HG03469 (cell line): ENCODE data around the gene NPTX1.

Source experiments
- ATAC-seq: cut with Tn5 transposase; IDR thresholded peaks from one replicate; pipeline ENCODE4 v1.9.1; 2021; ENCODE audit warnings: mild to moderate bottlenecking, moderate library complexity, moderate number of reproducible peaks; ENCODE audit not compliant: unreplicated experiment

NPTX1 gene

DNA sequence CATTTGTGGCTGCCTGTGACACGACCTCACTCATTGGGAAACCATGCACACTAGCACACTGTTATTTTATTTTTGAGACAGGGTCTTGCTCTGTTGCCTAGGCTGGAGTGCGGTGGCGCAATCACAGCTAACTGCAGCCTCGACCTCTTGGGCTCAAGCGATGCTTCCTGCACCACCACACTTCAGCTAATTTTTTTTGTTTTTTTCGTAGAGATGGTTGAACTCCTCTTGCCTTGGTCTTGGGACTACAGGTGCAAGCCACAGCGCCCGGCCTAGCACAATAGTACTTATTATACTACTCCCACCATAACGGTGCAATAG lies 2.8 kb upstream of the NPTX1 start:
- no peak for ATAC-seq

DNA sequence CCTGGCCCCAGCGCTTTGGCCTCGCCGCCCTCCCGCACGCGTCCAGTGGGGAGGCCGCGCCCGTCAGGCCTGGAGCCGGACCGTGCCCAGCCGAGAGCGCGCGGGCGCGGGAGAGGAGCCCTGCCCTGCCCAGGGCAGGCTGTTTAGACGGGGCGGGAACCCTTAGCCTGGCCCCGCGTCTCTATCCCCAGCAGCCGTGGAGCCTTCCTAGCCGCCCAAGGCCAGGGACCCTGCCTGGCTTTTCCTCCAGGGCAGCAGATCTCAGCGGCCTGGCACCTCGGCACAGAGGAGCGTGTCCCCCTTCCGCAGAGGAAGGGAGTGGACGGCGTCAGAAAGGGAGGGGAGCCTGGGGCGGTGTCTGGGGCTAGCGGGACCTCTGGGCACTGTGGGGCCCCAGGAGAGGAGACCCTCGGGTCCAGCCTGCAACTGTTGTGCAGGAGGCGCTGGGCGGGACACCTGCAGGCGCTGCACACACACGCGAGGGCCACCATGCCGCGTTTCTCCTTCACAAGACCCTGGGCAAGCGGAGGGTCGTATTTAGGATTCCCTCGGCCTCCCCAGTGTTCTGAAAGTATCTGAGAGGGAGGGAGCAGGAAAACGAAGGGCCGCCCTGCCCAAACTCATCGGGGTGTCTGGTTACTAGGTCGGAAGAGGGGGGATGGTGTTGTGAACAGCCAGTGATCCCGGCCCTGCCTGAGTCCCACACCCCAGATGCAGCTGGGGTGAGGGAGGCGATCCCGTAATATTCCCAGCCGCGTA lies 2.3 kb upstream of the NPTX1 start:
- ATAC-seq: no peak

DNA sequence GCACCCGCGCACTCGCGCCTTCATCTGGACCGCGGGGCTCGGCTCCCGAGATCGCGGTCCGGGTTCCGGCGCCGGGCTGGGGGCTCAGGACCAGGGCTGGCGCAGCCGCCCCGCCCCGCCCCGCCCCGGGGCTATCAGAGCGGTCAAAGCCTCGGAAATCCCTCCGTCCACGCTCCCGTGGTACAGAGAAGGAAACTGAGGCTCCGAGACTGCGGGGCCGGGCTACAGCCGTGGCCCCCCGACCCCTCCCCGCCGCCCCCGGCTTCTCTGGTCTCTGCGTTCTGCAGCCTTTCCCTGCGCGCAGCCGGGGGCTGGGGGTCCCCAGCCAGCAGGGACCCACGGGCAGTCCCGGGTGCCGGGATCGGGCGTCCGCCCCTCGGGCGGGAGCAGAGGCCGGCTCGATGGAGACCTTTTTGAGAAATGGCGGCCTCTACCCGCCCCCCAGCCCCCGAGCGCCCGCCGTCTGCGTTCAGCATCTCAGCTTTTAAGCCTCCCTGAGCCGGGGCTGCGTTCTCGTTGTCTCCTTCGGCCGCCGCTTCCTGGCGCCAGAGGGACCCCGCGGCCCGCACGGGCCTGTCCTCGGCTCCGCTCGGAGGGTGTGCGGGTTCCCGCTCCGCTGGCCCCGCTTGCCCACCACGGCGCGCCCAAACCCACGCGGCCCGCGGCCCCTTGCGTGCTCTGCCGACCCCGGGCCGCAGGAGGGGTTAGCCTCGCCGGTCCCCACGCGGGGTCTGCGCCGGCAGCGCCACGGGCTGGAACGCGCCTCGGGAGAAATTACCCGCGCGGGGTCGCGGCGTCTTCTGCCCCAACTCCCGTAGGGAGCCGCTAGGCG lies 1.5 kb upstream of the NPTX1 start:
- ATAC-seq: no peak

DNA sequence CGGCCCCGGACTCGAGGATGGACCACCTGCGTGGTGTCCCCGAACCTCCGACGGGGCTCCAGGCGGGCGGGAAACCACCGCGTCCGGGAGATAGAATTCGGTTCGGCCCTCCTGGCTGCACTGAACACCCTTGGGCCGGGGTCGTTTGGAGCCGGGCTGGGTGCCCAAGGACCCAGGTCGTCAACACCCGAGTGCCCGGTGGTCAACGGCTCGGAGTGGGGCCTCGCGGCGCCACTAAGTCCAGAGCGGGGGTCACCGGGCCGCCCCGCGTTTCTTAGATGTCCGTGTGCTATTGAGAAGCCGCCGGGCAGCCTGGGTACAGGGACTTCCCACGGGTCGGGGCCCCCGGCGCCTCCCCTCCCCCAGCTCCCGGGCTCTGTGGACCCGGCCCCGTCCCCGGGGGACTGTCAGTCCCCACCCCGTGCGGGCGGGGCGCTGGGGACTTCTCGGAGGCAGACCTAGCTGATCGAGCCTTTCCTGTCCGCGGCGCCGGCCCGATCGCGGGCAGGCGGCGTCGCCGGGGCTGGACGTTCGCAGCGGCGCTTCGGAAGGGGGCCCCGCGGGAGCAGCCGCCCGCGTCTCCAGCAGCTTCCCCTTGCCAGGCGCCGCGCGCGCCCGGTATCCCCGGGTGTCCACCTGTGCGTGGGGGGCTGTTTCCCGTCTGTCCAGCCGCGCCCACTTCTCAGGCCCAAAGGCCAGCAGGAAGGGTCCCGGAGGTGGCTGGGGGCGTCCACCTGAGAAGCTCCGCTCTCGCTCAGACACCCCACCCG lies 655 bp upstream of the NPTX1 start:
- ATAC-seq: no peak

DNA sequence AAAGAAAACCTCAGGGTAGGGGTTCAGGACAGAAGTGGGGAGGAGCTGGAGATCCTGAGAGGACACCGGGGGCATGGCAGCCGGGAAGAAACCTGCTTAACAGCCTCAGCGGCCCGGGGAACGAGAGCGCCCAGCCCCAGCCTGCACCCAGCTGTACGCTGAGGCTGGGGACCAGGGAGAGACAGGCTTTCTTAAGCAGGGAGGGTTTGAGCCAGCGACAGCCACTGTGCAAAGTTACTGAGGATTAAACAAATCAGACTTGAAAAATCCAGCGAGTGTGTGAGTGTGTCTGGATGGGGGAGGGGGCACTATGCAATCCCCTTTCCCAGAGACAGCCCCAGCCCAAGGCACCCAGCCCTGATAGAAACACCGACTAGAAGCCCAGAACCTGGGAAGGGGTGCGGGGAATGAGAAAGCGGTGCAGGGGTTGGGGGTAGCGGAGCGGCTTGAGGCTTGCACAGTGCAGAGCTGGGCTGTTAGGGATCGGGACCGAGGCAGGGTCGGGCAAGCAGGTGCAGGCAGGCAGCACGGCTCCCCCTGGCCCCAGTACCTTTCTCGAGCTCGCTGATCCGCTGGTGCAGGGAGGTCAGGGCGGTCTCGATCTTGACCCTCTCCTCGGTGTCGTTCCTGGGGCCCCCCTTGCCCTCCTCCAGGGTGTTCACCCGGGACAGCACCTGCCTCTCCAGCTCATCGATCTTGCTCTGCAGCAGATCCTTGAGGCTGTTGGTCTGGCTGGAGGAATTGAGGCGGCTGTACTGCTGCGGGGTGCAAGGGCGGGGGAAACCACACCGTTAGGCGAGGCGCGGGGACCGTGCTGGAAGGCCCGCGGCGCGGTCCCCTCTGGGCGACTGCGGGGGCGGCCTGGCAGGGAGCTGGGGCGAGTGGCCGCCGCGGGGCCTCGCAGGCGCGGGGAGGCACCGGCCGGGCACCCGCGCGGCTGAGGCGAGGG lies 1.2 kb downstream of the NPTX1 start:
- ATAC-seq: no peak

DNA sequence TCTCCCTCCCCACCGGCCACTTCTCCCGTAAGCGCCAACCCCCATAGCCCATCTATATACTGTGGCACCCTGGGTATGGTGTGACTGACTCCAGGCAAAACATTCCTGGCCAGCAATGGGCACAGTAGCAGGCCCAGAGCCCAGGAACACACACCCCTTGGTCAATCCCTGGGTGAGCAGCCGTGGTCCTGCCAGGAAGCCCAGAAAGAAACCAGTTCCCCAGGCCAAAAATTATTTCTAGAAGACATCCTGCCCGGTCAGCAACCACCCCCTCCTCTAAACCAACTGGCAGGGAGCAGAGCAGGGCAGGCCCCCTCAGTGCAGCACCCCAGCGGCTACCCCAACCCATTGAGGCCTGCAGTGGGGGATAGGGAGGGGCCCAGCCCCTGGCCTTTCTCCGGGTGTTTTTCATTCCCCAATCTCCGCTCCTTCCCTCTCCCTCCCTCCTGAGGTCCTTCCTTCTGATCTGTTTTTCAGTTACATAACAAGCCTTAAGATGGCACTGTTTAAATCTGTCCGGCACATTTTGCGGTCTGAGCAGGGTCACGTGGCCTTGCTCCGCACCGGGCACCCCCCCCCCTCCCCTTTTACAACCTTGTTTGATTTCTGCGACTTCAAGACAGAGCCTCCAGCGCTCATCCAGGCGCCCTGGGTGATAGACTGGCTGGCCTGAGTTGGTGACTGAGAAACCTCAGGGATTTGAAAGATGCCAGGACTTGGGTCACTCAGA lies 2.0 kb downstream of the NPTX1 start:
- no peak for ATAC-seq

DNA sequence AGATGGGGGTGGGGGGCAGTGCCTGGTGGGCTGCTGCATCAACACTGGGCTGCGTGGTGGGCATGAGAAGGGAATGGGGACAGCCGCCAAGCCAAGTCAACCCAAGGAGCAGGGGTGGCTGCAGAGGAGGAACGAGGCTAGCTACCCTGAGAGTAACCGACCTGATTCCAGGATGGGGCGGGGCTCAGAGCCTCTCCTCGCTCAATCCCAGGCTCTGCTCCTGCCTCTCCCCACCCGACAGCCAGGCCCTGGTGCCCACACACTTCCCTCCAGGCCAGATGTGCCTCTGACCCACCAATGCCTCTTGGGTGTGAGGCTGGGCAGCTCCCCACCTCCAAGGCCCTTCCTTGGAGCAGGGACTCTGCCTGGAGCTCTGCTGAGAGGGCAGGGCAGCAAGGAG lies 2.7 kb downstream of the NPTX1 start:
- no peak for ATAC-seq

DNA sequence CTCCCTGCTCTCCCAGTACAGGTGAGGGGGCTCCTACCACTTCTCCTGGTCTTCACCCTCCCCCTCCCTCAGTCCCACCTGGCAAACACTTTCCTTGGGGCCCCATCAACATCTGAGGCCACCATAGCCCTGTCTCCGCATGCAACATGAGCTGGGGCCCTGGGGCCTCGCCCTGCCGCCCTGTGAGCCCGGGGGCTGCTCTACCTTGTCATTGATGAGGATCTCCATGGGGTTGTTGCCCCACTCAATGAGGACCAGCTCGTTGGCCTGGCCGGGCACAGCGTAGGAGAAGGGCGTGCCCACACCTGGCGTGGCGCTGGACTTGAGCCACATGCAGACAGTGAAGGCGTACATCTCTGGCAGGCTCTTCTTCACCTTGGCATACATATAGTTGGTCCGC lies 3.4 kb downstream of the NPTX1 start:
- no peak for ATAC-seq

DNA sequence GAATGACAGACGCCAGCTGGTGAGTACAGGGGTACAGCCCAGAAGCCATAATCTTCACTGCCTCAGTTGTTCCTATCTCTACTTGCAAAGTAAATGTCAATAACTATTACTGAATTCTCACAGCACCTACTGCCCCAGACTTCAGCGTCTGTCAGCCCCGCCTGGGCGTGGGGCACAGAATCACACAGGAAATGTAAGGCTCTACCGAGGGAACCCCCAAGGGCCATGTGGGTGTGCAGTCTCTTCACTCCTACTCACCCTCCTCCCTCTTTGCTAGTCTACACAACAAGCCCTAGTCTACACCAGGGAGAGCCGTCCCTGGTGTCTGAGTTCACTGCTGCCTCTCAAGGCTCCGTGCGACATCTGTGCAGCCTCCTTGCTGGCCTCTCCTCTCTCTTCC lies 4.5 kb downstream of the NPTX1 start:
- ATAC-seq: no peak

DNA sequence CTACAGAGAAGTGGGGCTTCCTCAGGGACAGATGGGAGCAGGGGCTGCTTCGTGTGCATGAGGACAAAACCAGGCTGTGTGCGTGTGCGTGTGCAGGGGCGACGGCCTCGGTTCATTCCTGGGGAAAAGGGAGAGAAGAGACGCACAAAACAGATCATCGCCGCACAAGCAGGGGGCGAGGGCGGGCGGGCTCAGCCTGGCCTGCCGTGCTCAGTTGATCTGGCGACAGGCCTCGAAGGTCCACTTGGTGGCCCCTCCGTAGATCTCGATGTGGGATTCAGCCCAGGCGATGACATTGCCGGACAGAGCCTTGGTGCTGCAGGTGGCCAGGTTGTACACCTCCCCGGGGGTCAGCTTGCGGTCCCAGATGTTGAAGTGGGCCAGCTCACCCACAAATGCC lies 5.8 kb downstream of the NPTX1 start:
- no peak for ATAC-seq

DNA sequence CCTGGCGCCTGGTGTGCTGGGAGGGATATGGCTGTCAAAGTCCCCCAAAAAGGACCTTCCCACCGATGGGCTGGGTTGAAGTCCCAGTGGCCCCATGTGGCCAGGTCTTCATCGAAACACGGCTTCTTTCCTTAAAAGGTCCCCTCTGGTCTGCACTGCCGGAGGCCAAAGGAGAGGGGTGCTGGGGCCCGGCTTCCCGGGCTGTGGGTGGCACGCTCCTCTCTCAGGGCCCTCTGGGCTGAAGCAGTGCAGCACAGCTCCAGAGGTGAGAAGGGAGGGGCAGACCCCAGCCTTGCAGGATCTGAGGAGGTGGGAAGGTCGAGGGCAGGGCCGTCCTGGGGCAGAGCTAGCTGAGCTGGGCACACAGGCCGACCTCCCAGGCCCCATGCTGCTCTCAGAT lies 6.7 kb downstream of the NPTX1 start:
- no peak for ATAC-seq

DNA sequence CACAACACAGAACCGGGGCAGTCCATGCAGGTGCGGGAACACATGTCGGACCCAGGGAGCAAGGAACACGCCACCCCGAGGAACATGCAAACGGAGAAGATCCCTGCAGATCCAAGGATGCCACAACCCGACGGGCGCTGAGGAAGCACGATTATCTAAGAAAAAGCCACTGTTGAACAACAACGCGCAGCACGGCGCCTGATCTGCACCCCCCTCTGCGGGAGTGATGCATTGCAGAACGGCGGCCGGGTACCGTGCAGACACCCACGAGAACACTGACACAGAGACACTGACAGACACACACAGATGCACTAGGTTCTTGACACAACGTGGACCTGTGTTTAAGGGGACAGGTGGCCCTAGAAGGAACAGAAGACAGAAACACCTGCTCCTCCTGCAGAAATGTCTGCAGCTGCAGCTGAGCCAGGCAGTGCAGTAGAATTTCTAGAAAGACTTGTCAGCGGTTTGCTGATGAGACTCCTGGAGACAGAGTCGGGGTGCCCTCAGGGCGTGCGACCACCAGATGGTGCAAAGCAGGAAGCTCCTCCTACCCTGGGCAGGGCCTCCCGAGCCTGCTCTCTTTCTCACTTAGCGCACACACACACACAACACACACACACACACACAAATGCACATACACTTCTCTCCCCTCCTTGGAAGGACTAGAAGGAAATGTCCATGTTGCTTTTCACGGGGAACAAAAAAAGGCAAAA lies 7.5 kb downstream of the NPTX1 start:
- ATAC-seq: no peak

DNA sequence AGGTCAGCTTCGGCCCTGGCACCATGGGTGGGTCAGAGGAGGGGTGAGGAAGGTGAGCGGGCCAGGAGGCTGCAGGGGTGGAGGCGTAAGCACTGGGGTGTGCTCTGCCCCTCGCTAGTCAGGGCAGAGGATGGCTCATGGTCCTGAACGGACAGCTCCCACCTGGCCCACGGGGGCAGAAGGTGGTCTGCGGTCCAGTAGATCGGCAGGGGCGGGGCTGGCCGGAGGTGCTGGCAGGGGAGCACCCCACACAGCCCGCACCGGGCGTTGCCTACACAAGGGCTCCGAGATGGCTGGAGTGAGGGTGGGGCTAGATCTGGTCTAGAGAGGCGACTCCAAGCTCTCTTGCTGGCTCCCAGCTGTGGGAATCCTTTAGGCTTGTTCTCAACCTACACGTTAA lies 8.2 kb downstream of the NPTX1 start:
- ATAC-seq: no peak

DNA sequence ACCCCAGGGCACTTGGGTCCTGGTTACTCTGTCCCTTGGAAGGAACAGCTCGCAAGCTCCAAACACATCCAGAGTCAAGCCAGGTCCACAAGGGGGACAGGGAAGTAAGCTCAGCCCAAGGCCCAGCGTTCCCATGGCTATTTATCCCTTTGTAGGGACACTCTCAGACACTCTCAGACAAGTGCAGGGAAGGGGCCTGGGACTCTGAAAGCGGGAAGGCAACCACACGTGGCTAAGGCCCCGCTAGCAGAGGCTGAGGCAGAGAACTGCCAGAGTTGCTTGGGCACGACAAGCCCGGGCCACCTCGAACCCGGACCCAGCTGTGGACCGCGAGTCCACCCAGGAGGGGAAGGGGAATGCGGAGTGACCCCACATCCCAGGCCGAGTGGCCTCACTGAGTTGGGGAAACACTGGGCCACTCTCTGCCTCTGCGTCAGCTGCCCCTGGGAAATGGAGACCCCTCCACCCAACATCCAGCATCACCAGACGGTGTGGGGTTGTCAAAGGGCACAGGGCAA lies 10.2 kb downstream of the NPTX1 start:
- ATAC-seq: no peak

DNA sequence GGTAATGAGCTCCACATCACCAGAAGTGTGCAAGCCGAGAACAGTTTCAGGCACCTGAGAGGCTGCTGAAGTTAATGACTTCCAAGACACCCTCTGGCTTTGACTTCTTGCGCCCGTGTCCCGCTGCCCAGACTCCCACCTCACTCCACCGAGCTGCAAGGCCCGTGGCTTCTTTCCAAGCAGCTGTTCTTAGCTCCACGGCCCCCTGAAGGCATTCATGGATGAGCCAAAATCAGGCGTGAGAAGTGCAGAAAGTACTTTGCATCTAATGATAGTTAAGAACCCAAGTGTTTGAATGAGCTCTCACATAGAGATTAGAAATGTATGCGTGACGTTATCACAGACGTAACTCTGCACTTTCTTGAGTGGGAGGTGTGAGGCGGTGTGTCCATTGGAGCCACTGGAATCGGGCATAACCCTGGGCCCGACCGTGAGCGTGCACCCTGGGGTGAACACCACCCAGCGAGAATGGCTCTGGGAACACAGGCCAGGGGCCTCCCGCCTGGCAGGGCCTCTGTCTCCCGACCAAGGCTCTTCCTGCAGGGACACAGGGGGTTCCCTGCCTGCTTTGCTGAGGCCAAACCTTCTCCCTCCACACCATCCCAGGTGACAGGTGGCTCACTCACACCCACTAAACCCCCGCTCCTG lies 11.0 kb downstream of the NPTX1 start:
- ATAC-seq: no peak

DNA sequence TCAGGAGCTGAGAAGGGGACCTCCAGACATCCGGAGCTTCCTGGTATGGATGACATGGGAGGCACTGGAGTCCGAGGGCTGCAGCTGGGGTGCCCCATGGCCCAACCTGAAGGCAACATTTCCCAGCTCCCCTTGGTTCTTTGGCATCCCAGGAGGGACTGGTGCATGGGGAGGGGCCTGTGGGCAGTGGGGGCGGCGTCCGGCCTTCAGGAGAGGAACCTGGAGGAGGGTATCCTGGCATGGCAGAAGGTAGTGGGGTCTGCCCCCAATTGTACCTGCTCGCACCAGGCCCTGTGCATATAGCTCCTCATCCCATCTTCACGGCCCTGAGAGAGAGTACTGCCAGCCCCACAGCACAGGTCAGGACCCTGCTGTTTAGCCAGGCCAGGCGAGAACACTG lies 11.9 kb downstream of the NPTX1 start:
- no peak for ATAC-seq

DNA sequence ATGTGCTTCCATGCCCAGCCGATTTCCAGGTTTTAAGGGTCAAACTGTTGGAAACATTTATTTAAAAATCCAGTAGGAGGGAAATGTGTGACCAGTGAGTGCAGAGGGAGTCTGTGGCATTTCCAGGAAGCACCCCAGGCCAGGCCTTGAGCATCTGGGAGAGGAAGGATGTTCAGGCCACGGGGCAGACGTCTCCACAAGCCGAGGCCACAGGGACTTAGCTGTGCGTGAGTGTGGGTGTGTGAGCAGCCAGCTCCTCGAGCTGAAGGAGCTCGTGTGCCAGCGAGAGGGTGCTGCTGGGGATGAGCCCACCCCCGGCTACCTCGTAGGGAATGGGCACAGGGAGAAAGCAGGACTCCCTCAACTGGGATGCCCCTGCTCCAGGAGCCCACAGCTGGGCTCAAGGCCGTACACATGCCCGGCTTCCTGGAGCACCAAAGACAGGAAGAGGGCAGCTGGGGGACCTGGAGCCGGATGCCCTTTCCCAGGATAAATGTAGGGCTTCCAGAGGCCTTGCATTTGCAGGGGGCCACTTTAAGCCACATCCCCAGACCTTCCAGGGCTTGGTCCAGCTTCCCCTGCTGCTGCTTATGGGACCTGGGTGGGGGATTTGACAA lies 12.5 kb downstream of the NPTX1 start:
- no peak for ATAC-seq

DNA sequence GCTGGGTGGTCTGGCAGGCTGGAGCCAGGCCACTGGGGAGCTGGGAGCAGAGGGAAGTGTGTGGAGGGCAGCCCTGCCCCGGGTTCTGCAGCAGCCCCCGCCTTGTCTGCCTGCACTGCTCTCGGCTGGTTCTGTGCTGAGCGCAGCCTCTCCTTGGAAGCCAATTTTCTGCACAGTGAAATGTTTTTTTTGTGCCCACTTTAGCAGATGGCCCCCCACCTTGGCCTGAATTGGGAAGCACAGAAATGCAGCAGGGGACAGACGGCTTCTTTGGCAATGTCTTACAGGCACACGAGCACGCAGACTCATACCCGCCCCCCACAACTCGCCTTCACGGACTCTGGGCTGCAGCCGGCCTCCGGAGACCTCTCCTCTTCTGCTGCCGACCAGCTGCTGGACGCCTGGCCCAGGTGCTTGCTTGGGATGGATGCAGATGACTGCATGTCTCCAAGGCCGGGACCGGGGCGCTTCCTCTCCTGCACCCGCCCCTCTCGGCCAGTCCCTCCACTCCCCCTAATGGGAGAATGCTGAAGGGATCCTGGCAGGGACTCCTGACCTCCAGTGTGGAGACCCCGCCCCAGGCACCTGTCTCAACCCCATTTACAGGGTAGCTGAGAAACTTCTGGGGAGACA lies 14.8 kb downstream of the NPTX1 start:
- ATAC-seq: no peak
